PC-3 (cell line): ENCODE data around the gene HLA-DMB.

ENCODE experiments used
- EZH2 ChIP-seq: fragments of 300-600 bp; sonication (generic); IDR thresholded peaks from one replicate; pipeline ENCODE4 v1.6.1; 2017; ENCODE audit warnings: antibody characterized with exemption, mild to moderate bottlenecking, low read length; ENCODE audit not compliant: unreplicated experiment
- EZH2phosphoT487 ChIP-seq: fragments of 300-600 bp; sonication (generic); IDR thresholded peaks from 2 replicates; pipeline ENCODE4 v1.6.1; 2018; ENCODE audit warnings: mild to moderate bottlenecking, antibody characterized with exemption, low read length, borderline replicate concordance
- TF ChIP-seq, protein P1 (sequence below): fragments of 300-600 bp; sonication (generic); conservative IDR thresholded peaks from 2 replicates; pipeline ENCODE4 v1.5.1; 2017; ENCODE audit warnings: antibody characterized with exemption, low read depth, mild to moderate bottlenecking, low read length

DNA sequence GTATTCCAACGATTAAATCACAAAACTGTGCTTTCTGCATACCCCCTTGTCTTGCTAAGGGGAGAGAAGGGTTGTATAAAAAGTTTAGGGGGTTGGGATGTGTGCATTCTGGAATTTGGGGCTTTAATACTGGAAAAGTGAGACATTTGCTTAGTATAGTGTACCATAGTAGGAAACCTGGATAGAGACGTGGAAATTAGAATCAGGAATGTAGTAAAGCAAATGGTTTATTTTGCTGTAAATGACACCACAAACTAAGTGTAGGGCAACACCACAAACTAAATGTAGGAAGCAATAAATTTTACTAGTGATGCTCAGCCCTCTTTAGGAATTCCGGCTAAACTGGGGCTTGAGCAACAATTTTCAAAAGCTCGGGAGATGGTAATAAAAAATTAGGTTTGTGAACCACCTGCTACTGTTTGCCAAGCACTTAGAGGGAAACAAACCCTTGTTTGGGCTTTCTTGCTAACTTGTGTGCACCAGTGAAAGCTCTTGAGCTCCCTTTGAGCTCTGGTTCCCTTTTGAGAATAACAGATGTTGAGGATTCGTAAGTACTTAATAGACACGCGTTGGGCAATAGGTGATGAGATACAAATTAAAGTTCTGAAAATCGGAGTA is 41.4 kb upstream of the HLA-DMB start:
- TF ChIP-seq, protein P1, sequence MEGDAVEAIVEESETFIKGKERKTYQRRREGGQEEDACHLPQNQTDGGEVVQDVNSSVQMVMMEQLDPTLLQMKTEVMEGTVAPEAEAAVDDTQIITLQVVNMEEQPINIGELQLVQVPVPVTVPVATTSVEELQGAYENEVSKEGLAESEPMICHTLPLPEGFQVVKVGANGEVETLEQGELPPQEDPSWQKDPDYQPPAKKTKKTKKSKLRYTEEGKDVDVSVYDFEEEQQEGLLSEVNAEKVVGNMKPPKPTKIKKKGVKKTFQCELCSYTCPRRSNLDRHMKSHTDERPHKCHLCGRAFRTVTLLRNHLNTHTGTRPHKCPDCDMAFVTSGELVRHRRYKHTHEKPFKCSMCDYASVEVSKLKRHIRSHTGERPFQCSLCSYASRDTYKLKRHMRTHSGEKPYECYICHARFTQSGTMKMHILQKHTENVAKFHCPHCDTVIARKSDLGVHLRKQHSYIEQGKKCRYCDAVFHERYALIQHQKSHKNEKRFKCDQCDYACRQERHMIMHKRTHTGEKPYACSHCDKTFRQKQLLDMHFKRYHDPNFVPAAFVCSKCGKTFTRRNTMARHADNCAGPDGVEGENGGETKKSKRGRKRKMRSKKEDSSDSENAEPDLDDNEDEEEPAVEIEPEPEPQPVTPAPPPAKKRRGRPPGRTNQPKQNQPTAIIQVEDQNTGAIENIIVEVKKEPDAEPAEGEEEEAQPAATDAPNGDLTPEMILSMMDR: no peak
- no peak for TF ChIP-seq EZH2
- TF ChIP-seq EZH2phosphoT487: no peak
